ENCODE data around the gene GUCD1. TPM values are rescaled to one million over a fixed set of nuclear protein-coding genes. Genes with fewer than 3 reads are reported as not detected.

Gene GUCD1
- total and polyA plus RNA-seq, 2 of the 8 experiments (the other 6 are each of a cell fraction or from before 2014, with no cell fraction given) = 85.2 to 128 TPM

DNA sequence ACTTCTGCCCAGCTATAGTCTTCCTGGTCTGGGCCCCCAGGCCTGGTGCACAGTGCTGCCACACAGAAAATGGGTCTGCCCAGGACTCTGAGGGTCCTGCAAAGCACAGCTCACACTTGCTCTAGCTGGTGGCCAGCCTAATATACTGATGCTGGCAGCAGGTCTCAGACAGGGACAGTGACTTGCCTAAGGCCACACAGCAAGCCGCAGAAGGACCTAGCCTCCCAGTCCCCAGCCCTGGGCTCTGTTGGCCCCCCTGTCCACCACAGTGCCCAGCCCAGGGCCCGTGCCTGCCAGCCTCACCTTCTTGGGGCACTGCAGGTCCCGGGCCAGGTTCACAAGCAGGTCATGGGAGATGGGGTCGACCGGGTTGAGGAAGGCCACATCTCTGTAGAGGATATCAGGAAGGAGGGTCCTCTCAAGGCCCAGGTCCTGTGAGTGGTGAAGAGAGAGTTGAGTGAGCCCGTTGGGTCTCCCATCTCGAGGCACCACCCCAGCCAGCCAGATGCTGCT lies 34.6 kb upstream of the GUCD1 start (continued):
- no peak for TF ChIP-seq EZH2 (IDR thresholded peaks at IDR 0.05; ENCODE audit: low read depth, low read length, severe bottlenecking)
- TF ChIP-seq, protein P1, sequence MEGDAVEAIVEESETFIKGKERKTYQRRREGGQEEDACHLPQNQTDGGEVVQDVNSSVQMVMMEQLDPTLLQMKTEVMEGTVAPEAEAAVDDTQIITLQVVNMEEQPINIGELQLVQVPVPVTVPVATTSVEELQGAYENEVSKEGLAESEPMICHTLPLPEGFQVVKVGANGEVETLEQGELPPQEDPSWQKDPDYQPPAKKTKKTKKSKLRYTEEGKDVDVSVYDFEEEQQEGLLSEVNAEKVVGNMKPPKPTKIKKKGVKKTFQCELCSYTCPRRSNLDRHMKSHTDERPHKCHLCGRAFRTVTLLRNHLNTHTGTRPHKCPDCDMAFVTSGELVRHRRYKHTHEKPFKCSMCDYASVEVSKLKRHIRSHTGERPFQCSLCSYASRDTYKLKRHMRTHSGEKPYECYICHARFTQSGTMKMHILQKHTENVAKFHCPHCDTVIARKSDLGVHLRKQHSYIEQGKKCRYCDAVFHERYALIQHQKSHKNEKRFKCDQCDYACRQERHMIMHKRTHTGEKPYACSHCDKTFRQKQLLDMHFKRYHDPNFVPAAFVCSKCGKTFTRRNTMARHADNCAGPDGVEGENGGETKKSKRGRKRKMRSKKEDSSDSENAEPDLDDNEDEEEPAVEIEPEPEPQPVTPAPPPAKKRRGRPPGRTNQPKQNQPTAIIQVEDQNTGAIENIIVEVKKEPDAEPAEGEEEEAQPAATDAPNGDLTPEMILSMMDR (IDR thresholded peaks at IDR 0.05; ENCODE audit: control extremely low read depth in 1 of 3, insufficient read depth in 1 of 3, low read depth in 1 of 3, low read length in 3 of 3) = no peak
- no peak for TF ChIP-seq TAF1 (IDR thresholded peaks at IDR 0.05; ENCODE audit: low read depth, low read length)
- TF ChIP-seq SIRT6 (IDR thresholded peaks at IDR 0.05; ENCODE audit: low read length) = no peak
- no peak for TF ChIP-seq RNF2 (IDR thresholded peaks at IDR 0.05; ENCODE audit: borderline replicate concordance, low read depth, low read length, missing control alignments, poor library complexity, severe bottlenecking)
- no peak for TF ChIP-seq PHF8 (conservative IDR thresholded peaks at IDR 0.05; ENCODE audit: low read depth, low read length)
- TF ChIP-seq, protein P2, sequence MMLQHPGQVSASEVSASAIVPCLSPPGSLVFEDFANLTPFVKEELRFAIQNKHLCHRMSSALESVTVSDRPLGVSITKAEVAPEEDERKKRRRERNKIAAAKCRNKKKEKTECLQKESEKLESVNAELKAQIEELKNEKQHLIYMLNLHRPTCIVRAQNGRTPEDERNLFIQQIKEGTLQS (IDR thresholded peaks at IDR 0.05; ENCODE audit: insufficient read depth, low read depth, low read length) = no peak
